HG02798 (cell line): ENCODE results near the gene SRI.

Experiments
- ATAC-seq: cut with Tn5 transposase; IDR thresholded peaks from one replicate; pipeline ENCODE4 v1.9.1; 2021; ENCODE audit warnings: mild to moderate bottlenecking; ENCODE audit not compliant: unreplicated experiment, poor library complexity

The SRI gene

DNA sequence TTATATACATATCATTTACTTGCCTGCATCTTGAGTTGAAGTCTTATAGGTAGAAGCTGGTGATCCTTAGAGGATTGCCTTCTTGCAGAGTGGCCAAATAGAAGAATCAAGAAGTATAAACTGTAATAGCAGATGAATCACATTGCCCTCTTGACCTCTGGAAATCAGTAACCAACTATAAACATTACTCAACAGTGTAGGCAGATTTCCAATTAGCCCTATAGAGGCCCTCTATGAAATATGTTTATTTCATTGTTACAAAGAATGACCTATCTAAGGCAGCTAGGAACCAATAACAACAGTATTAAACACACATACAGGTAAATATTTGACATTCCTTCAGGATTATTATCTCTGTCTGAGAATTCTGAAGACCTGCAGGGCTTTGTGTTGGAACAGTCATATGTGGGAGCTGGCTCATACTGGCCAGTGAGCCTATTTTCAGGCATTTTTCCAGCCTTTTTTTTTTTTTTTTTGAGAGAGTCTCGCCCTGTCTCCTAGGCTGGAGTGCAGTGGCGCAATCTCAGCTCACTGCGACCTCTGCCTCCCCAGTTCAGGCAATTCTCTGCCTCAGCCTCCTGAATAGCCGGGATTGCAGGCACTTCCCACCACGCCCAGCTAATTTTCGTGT lies 7.2 kb upstream of the SRI start:
- ATAC-seq = no peak

DNA sequence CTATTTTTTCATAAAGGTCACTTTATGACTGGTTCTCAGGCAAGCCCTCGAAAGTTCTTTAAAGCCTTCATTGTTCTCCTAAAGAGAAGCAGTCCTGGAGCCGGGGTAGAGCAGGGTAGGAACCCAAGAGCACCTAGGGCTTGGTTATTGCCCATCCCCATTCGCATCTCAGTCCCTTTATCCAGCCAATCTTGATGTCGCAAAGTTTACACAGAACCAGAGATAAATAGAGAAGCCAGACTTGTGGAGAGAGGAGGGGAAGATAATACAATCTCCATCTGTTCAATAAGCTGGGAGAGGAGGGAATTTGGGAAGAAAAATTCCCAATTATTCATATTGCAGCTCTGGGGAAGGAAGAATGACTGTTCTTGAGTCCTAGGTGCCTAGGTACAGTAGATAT lies 6.4 kb upstream of the SRI start:
- no peak for ATAC-seq

DNA sequence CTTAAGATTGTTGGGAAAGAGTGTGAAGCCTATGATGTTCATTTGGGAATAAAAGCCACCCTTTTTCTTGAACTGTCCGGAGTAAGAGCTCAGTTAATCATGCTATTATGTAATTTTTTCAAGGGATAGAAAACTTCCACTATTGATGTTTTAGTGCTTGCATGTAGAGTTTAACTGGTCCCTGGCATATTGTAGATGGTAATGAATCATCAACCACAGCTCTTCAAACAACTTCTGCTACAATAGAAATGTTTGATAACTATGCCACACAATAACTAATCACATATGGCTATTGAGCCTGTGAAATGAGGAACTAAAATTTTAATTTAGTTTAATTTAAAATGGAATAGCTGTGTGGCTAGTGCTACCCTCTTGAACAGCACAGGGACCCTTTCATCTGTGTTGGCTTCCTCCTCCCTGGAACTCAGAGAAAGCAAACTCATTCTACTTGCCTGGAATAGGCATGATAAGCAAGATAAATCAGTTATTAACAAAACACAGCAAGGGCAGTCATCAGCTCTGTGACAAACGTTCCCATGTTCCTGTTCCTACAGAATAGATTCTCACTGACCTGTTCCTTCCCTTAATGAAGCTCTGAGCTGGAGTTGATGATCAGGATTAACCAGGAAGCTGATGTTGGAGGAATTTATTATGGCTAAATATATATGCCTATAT lies 4.9 kb upstream of the SRI start:
- no peak for ATAC-seq

DNA sequence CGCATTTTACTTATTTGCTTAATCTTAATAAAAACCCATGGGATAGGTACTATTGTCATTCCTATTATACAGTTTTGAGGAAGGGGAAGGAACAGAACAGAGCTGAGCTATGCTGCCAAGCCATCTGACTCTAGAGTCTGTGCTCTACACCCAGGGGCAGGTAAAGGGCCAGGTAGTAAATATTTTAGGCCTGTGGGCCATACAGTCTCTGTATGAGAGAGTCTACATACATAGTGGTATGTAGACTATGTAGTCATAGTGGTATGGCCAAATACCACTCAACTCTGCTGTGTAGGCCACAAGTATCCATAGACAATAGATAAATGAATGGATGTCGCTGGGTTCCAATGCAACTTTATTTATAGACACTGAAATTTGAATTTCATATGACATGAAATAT lies 3.4 kb upstream of the SRI start:
- no peak for ATAC-seq

DNA sequence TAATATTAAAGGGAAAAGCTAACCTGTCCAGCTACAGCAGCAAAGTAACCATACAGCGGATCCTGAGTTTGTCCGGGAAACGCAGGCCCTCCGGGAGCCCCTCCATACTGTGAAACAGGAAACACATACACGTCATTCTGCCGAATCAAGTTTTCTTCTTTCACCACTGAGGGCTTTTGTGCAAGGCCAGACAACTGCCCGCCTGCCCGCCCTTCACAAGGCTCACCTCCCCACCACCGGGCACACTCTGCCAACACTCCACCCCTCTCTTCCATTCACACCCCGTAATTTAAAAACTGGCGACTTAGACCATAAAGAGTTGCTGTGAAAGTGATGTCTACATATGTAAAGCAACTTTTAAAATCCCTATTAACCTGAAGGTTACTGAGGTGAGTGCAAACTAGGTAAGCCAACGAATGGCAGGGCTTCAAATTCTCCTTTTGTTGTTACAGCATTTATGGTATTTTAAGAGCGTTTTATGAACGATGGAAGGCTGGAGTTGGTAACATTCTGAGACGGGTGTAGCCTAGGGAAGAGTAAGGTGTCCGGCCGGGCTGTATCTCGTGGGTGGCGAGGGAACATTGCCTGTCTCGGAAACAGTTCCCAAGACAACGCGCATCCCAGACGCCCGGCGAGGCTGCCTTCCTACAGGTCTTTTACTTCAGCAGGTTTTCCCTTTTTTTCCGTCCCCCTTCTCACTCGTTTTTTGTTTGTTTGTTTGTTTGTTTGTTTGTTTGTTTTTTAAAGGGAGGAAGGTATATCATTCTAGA lies 817 bp downstream of the SRI start:
- ATAC-seq = peak; percentile 27

DNA sequence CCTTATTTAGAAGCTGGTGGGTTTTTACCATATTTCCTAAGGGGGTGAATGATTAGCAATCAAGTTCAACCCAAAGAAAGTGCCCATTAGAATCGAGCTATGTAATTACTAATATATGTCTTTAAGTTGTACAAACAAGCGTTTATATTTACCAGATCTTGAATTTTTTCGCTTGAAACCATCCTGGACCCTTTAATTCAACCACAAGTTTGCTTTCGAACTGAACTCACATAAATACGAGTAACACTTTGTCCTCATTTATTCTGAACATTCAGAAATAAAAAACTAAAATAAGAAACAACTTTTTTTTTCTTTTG lies 1.5 kb downstream of the SRI start:
- no peak for ATAC-seq

DNA sequence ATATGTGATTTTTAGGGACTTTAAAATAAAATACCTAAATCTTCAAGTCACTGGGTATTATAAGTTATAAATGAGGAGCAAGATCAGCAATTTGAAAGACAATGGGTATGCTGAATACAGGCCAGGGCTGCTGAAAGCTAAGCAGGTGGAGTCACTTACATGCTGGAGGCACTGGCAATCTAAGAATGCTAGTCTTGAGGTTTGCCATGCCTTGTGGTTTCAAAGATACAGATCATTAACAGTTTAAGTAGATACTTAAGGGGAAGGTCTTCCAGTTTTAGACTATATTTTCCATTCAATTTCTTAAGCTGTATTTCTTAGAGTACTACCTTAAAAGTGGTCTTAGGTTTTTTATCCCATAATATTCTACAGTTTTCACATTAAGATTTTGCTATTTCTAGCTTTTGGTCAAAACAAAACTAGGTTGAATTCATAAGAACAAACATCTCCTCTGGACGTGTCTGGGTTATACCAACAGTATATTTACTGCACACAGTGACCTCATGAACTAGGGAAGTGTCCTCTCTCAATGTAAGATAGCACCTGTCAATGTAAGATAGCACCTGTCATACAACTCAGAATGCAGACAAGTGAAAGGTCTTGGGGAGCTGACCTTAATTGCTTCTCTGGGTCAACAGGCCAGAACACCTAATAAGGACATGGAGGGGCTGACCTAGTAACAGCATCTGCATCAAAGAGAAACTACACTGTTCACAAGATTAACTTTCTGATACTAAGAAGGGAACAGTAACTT lies 2.0 kb downstream of the SRI start:
- peak; percentile 74 for ATAC-seq

DNA sequence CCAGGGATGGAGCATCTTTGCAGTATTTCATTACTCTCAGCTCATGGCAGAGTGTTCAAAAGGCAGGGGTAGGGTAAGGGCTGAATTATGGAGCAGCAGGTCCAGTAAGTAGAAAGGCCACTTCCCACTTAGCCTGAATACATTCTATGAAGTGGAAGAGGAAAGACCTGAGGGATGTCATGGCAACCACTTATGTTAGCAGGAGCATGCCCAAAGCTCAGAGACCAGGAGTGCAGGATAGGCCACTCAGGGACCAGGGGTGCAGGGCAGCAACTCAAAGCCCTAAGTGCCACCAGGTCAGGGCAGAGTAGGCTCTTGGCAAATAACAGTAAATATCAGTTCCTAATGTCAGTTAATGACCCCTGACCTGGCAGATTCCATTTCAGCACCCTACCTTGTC lies 3.6 kb downstream of the SRI start:
- ATAC-seq = no peak

DNA sequence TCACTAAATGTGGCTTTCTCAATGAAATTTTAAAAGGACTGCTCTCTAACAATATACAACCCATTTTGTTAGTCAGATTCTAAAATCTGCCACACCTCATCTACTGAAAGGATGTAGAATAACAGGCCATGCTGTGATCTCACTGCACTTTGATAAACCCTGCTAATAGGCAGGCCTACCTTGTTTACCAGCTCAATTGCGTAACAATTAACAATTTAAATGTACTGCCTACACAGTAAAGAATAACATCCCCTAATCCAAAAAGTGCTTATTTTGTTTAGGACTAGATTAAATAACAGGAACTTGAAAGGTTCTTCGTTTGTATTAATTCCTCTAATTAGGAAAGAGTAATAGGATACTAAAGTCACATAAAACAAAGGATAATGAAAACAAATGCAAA lies 4.5 kb downstream of the SRI start:
- no peak for ATAC-seq

DNA sequence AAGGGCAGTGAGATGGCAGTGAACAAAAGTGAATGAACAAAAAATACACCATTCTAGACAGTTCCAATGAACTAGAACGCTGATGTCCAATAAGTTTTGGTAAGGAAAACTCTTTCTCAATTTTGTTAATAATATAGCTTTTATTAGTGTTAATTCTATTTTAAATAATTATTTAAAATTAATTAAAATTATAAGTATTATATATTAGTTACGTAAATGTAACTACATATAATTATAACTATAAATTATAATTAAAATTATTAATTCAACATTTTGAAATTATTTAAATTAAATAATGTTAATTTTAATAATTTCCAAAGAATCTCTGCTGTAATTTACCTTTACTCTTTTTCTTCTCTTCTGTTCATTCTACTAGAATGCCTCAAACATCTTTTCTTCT lies 5.4 kb downstream of the SRI start:
- ATAC-seq = no peak

DNA sequence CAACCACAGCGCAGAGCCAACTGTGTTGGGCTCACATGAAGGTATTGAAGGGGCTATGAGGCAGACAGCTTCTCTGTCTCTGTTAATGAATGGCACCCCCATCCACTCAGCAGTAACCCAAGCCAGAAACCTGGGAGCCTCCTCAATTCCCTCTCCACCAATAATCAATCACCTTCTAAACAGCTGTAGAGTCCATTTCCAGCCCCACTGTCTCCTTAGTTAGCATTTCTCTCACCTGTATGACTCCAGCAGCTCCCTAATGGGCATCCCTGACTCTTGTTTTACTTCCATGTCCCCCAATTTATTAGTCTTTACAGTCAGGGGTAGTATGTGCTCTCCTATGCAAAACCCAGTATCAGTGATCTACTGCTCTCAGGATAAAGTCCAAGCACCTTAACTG lies 6.9 kb downstream of the SRI start:
- no peak for ATAC-seq

DNA sequence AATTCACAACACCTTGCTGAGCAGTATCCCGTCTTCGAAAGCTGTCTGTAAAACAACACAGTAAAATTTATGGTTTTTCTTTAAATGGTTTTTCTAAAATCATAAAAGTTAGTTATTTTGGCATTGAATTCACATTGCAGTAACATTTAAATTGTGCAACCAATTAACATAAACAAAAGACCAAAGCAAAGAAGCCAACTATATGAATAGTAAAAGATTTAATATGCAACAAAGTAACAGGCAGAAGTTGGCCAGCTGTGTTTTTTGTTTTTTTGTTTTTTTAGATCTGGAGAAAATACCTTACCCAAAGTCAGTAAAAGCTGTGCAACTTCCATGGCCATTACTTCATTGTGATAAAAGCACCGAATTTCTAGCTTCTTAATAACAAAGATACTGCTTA lies 11.3 kb downstream of the SRI start:
- ATAC-seq = no peak

DNA sequence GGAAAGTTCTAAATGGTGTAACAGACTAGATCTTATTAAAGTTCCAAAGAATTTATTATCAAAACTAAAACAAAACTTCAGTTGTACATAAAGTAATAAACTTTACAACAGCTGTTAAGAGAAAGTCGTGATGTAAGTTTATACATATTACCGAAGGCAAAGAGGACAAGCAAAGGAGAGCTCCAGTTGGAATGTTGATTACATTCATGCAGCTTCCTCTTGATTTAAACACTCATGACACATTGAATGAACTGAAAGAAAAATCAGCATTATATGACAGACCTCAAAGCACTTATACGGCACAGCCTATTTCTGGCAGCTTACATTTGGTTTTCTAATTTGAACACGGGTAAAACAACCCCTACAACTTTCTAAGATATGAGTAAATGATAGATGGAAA lies 13.6 kb downstream of the SRI start:
- no peak for ATAC-seq

DNA sequence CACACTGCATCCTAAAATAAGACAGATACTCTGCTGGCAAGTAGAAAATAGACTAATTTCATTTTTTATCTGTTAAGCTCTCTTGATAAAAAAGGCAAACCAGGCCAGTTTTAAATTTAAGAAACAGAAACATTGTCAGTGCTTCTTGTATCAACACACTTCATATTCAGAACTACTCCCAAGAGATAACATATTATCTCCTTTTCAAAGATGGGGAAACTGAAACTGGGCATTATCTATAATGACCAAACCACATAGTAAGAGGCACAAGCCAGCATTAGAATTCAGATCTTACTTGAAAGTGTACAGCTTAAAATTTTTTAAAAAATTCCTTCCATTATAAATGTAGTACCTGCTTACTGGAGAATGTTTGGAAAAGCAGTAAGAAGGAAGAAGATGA lies 14.7 kb downstream of the SRI start:
- no peak for ATAC-seq

DNA sequence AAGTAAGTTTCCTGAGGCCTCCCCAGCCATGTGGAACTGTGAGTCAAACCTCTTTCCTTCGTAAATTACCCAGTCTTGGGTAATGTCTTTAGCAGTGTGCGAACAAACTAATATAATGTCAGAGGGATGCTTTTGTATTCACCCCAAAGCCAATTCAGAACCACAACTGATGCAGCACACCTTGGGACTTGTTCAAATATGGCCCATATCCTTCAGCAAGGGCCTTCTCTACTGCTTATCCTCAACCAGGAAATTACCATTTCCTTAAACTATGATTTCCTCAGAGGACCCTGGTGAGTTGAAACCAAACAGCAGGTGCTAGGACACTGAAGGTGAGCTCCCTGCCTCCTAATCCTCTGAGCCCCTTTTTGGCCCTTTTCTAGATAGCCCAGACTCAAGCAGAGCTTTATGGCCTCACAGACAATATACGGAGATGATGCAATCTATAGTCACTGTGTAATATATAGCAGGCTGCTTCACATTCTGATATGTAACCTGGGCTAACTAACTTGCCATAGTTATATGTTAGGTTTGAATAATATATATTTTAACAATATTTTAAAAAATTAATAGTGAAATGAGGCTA lies 15.2 kb downstream of the SRI start:
- ATAC-seq = no peak

DNA sequence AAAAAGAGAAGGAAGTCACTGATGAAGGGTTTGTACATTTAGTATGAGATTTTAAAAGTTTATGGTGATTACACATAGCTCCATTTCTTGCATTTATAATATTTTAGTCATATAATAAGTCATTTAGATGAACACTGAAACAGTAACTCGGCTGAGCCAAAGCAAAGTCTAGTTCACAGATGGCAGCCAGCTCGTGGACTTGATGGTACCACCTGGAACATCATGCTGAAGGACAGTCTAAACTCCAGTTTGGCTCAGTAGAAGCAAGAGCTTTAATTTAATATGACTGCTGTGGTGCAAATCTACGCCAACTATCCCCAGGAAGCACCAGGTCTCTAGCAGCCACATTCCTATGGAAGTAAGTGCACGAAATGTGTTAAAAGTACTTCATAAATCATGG lies 16.4 kb downstream of the SRI start:
- no peak for ATAC-seq

DNA sequence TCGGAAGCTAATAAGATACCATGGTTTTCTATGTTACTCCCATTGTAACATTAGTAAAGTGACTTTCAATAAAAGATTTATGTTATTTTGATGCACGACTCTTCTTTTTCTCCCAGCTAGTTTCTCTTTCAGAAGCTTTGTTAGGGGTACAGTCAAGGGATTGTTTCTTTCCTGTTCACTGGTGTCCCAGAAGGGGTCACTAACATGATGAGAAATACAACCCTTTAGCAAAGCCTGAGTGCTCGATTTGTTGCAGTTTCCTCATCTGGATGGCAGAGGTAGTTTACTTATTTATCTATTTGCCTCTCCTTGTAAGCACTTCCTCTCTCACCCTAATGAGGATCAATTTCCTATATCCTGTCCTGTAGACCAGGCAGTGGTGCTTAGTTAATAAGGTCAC lies 17.0 kb downstream of the SRI start:
- ATAC-seq = no peak

DNA sequence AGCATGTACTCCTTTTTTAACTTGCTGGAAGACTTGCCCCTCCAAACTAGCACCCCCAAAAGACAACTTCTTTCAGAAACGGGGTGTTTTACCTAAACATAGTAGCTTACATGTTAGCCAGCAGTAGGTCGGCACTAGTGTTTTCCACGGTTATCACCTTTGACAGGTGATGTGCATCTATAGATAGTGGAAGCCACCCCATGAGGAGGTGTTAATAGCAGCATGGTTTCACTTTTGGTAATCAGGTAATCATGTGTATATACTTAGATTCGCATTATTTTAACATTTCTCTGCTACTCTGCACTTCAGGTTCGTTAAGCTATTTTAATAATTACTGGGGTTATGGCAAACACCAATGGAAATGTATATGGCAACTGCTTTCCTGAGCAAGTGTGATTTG lies 17.6 kb downstream of the SRI start:
- peak; percentile 57 for ATAC-seq

DNA sequence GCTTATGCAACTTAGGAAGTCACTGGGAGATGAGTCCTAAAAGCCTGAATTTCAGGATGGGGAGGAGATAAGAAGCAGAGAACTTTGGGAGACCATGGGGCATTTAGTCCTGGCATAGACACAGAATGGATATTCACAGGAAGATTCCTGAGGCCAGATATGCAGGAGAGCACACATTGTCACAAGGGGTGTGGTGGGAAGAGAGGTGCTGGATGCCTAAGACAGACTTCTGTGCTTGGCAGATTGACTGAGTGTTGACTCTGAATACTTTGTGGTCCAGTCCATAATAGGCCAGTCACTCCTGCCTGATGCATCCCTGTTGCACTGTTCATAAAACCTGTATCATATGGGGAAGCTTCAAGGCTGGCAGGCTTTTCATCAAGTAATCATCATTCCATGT lies 18.5 kb downstream of the SRI start:
- no peak for ATAC-seq

DNA sequence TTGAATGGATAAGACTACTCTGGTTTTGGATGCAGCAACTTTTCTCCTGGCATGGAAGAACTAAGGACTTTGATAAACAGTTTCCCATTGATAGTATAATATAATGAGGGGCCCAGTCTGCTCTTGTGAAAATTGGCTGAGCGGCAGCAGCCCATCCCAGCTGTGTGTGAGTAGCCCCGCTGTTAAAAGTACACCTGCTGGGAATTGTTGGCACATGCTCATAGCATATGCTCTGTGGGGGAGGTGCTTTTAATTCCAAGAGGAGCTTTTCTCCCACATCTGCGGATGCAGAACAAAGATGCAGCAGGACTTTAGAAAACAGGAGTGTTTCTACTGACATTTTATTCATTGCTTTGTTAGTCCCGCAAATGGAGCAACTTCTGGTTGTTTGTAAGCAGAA lies 19.0 kb downstream of the SRI start:
- no peak for ATAC-seq

DNA sequence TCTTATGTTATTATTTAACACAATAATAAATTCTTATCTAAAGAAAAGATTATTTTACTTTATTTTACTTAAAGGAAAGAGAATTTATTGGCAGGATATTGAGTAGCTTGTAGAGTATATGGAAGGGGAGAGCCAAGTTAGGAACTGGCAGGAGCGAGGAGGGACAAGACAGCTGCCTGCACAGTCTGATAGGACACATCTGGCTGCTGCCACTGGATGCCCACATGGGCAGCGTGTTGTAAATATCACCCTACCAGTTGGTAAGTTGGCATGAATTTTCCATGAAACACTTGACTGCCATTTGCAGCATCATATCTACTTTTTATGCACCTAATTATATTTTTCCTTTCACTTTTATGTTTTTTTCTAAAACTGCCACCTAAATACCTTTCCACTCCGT lies 19.6 kb downstream of the SRI start:
- no peak for ATAC-seq
